ENCODE results near the gene TBX20.

Gene TBX20

GRCh38 chr7:35261041-35261440 is 7.1 kb upstream of the TBX20 start:
- DNase-seq (ENCODE audit: extremely low spot score): no peak
- CTCF ChIA-PET: no interaction called here
- TF ChIP-seq CTCF (IDR thresholded peaks at IDR 0.05; ENCODE audit: control extremely low read depth, extremely low read depth, low read depth, missing control alignments): no peak
- POLR2A ChIA-PET: no interaction called here

GRCh38 chr7:35260246-35260645 is 6.3 kb upstream of the TBX20 start:
- no peak for DNase-seq (ENCODE audit: extremely low spot score)
- ChIA-PET POLR2A (no interaction called here), CTCF (no interaction called here)
- no peak for TF ChIP-seq CTCF (IDR thresholded peaks at IDR 0.05; ENCODE audit: control extremely low read depth, extremely low read depth, low read depth, missing control alignments)

GRCh38 chr7:35259523-35259908 is 5.6 kb upstream of the TBX20 start:
- ChIA-PET POLR2A (no interaction called here), CTCF (no interaction called here)
- TF ChIP-seq CTCF (IDR thresholded peaks at IDR 0.05; ENCODE audit: control extremely low read depth, extremely low read depth, low read depth, missing control alignments): no peak
- no peak for DNase-seq (ENCODE audit: extremely low spot score)

GRCh38 chr7:35258868-35259522 is 5.1 kb upstream of the TBX20 start:
- ChIA-PET POLR2A (no interaction called here), CTCF (no interaction called here)
- DNase-seq (ENCODE audit: extremely low spot score): no peak
- no peak for TF ChIP-seq CTCF (IDR thresholded peaks at IDR 0.05; ENCODE audit: control extremely low read depth, extremely low read depth, low read depth, missing control alignments)

- TF ChIP-seq CTCF (IDR thresholded peaks at IDR 0.05; ENCODE audit: control extremely low read depth, extremely low read depth, low read depth, missing control alignments): no peak
- no peak for DNase-seq (ENCODE audit: extremely low spot score)
- ChIA-PET POLR2A (no interaction called here), CTCF (no interaction called here)
These were observed 4.4 kb upstream of the TBX20 start for GRCh38 chr7:35258125-35258867.

- POLR2A ChIA-PET: no interaction called here
- CTCF ChIA-PET: no interaction called here
- DNase-seq (ENCODE audit: extremely low spot score): no peak
- no peak for TF ChIP-seq CTCF (IDR thresholded peaks at IDR 0.05; ENCODE audit: control extremely low read depth, extremely low read depth, low read depth, missing control alignments)
These were observed 3.6 kb upstream of the TBX20 start for GRCh38 chr7:35257251-35258124.
